ENCODE measurements around the gene RTL1. TPM values are rescaled to one million over a fixed set of nuclear protein-coding genes. Genes with fewer than 3 reads are reported as not detected.

The RTL1 gene
- total and polyA plus RNA-seq, 2 of the 8 experiments (the other 6 are each of a cell fraction or from before 2014, with no cell fraction given) = not detected

DNA sequence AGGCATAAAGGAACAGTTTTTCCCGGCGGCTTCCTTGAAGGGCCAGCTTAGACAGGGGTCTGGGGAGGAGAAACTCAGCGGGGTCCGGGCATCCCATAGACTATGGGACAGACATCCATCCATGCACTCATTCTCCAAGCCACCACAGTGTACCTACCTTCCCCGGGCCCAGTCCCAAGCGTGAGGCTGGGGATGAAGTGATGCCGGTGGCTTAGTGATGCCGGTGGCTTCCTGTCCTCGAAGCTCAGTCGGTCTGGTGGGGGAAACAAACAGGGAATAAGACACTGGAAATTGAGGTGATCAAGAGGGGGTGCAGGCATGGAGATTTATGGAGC is 421 bp downstream of the RTL1 start:
- peaks cover 0 to 8% of the 10 kb centered on the region in 2 experiments; a peak in 1 of 4 replicates for H3K9me3 ChIP-seq (ENCODE audit: insufficient read depth in 2 of 2, low read depth in 1 of 2, low read length in 1 of 2)
- no peaks in the 10 kb centered on the region for H4K20me1 ChIP-seq (replicated peaks in 1 of 2; ENCODE audit: control insufficient read depth in 1 of 2, insufficient read depth in 2 of 2, low read length in 2 of 2)
- no peak overlapping the region for H3K18ac ChIP-seq (ENCODE audit: extremely low read depth, low read length)
- no peak for TF ChIP-seq EGR1 (IDR thresholded peaks at IDR 0.05; ENCODE audit: borderline replicate concordance, low read depth, low read length)
- no peak for TF ChIP-seq BCL11A (IDR thresholded peaks at IDR 0.05; ENCODE audit: low read depth in 2 of 2, low read length in 2 of 2)
- no peak for TF ChIP-seq ZNF274 (IDR thresholded peaks at IDR 0.05; ENCODE audit: borderline replicate concordance, extremely low read depth, low read length)
- no peak for TF ChIP-seq EP300 (IDR thresholded peaks at IDR 0.05; ENCODE audit: borderline replicate concordance in 1 of 2, low read depth in 2 of 2, low read length in 2 of 2)
- no peak for TF ChIP-seq SIRT6 (IDR thresholded peaks at IDR 0.05; ENCODE audit: low read length)
- no peak for TF ChIP-seq SIN3A (conservative IDR thresholded peaks at IDR 0.05 in 1 of 2, IDR thresholded peaks at IDR 0.05 in 1 of 2; ENCODE audit: low read depth in 1 of 2, low read length in 2 of 2)
- no peak for TF ChIP-seq PHF8 (conservative IDR thresholded peaks at IDR 0.05; ENCODE audit: low read depth, low read length)
- no peaks in the 10 kb centered on the region for H3K79me2 ChIP-seq (ENCODE audit: control insufficient read depth in 1 of 2, insufficient read depth in 2 of 2, low read length in 2 of 2)
- H4K8ac ChIP-seq (ENCODE audit: extremely low read depth, insufficient read depth, low read length) = no peak overlapping the region
- no peak overlapping the region for H2BK12ac ChIP-seq (ENCODE audit: low read depth, low read length)
- CTCF ChIA-PET (ENCODE audit: partially characterized antibody) = interaction anchor here (0.7 to 6.5 kb wide), 22 partner anchors 12 to 726 kb away, joined by 3 to 70 read pairs (median 4); no protein-coding TSS in a partner anchor
- H3K4me1 ChIP-seq (replicated peaks in 1 of 4; ENCODE audit: control insufficient read depth in 3 of 4, insufficient read depth in 4 of 4, low read length in 3 of 4) = peaks cover 5 to 36% (median 10%) of the 10 kb centered on the region in 4 experiments
- H3K4ac ChIP-seq (replicated peaks; ENCODE audit: insufficient read length, low read depth, low read length) = no peak overlapping the region
- H2AK5ac ChIP-seq (ENCODE audit: low read depth, low read length) = no peak overlapping the region
- no peak overlapping the region for H3K4me2 ChIP-seq (ENCODE audit: insufficient read depth in 1 of 2, low read depth in 2 of 2, low read length in 2 of 2)
- no peak overlapping the region for H4K5ac ChIP-seq (ENCODE audit: insufficient read length, low read depth, low read length)
- no peak overlapping the region for H3K56ac ChIP-seq (replicated peaks; ENCODE audit: insufficient read length, low read depth, low read length)
- H3K23me2 ChIP-seq (ENCODE audit: low read depth, low read length) = peaks cover 7% of the 10 kb centered on the region
- no peak overlapping the region for H3K27ac ChIP-seq (ENCODE audit: low read depth, low read length)
- no peak overlapping the region for H2BK5ac ChIP-seq (ENCODE audit: low read depth, low read length)
- no peak overlapping the region for H2AFZ ChIP-seq (ENCODE audit: low read length)
- FAIRE-seq (no peak), DNase-seq (ENCODE audit: low read depth in 1 of 2, low spot score in 2 of 2) (no peak)
- H3K14ac ChIP-seq (ENCODE audit: insufficient read length) = no peak overlapping the region
- no peak overlapping the region for H3K23ac ChIP-seq (ENCODE audit: insufficient read length)
- H3K9ac ChIP-seq (replicated peaks in 1 of 4; ENCODE audit: extremely low read depth in 1 of 4, low read depth in 3 of 4, low read length in 3 of 4) = no peak overlapping the region
- no peak overlapping the region for H2BK20ac ChIP-seq (ENCODE audit: low read length)
- no peak overlapping the region for H3K4me3 ChIP-seq (ENCODE audit: extremely low read depth in 1 of 4, insufficient read depth in 2 of 4, low read depth in 3 of 4, low read length in 4 of 4)
- H3K79me1 ChIP-seq (ENCODE audit: low read depth, low read length) = no peaks in the 10 kb centered on the region
- H2BK15ac ChIP-seq (ENCODE audit: low read length) = no peak overlapping the region
- POLR2A ChIA-PET (ENCODE audit: partially characterized antibody) = no interaction called here
- H3K36me3 ChIP-seq (ENCODE audit: control insufficient read depth in 2 of 4, insufficient read depth in 4 of 4, low read length in 3 of 4) = no peaks in the 10 kb centered on the region
- 82% methylated on average over 9 of the region's 10 CpGs; no CpG with 5 or more reads in 1 of the 2 experiments for WGBS, 2 experiments (ENCODE audit: extremely low coverage in 1 of 2, insufficient coverage in 1 of 2, insufficient read length in 1 of 2, insufficient replicate concordance in 2 of 2, low coverage in 1 of 2, low lambda C conversion rate in 2 of 2, missing lambda C conversion rate in 1 of 2)
- H2BK120ac ChIP-seq (replicated peaks; ENCODE audit: low read depth, low read length) = no peak overlapping the region
- no peak overlapping the region for H4K91ac ChIP-seq (replicated peaks; ENCODE audit: insufficient read length, low read length)
- H3K27me3 ChIP-seq (replicated peaks in 1 of 4; ENCODE audit: control insufficient read depth in 3 of 4, extremely low read depth in 1 of 4, insufficient read depth in 3 of 4, low read length in 3 of 4) = peaks cover 3 to 35% (median 31%) of the 10 kb centered on the region in 4 experiments

All from H1 (cell line).